DOHH2 (cell line): ENCODE data around the gene SRPK2.

Experiments used
- H3F3A ChIP-seq: fragments of 200-600 bp; sonication (generic), shearing (Covaris generic); 2 replicates; pipeline ENCODE4 v1.6.0; 2016; ENCODE audit warnings: antibody characterized with exemption, mild to moderate bottlenecking; ENCODE audit not compliant: control insufficient read depth, insufficient read depth
- H3K27ac ChIP-seq: fragments of 200-600 bp; sonication (generic); 2 replicates; pipeline ENCODE4 v1.5.1; 2014; ENCODE audit warnings: low read depth, mild to moderate bottlenecking, low read length, moderate library complexity
- H3K27me3 ChIP-seq: fragments of 200-600 bp; sonication (generic); 2 replicates; pipeline ENCODE4 v1.6.1; 2014; ENCODE audit warnings: mild to moderate bottlenecking, low read length, mixed read lengths; ENCODE audit not compliant: control insufficient read depth
- H3K36me3 ChIP-seq: fragments of 200-600 bp; sonication (generic); 2 replicates; pipeline ENCODE4 v1.6.1; 2014; ENCODE audit warnings: mild to moderate bottlenecking, low read length, moderate library complexity, mixed read lengths; ENCODE audit not compliant: control insufficient read depth
- H3K4me1 ChIP-seq: fragments of 200-600 bp; sonication (generic); 2 replicates; pipeline ENCODE4 v1.6.1; 2014; ENCODE audit warnings: mild to moderate bottlenecking, low read length, mixed read lengths; ENCODE audit not compliant: control insufficient read depth
- H3K4me2 ChIP-seq: fragments of 200-600 bp; sonication (generic); 2 replicates; pipeline ENCODE4 v1.6.0; 2014; ENCODE audit warnings: mild to moderate bottlenecking, low read length, moderate library complexity
- H3K4me3 ChIP-seq: fragments of 200-600 bp; sonication (generic); 2 replicates; pipeline ENCODE4 v1.5.1; 2014; ENCODE audit warnings: mild to moderate bottlenecking, low read length, mixed read lengths
- H3K79me2 ChIP-seq: fragments of 200-600 bp; sonication (generic); 2 replicates; pipeline ENCODE4 v1.6.1; 2014; ENCODE audit warnings: mild to moderate bottlenecking, low read length, mixed read lengths; ENCODE audit not compliant: control insufficient read depth
- H3K9me2 ChIP-seq: fragments of 200-600 bp; sonication (generic); replicated peaks from 2 replicates; pipeline ENCODE4 v1.6.1; 2014; ENCODE audit warnings: mild to moderate bottlenecking, low read length, mixed read lengths; ENCODE audit not compliant: control insufficient read depth
- H3K9me3 ChIP-seq: fragments of 200-600 bp; sonication (generic); 2 replicates; pipeline ENCODE4 v1.6.1; 2014; ENCODE audit warnings: antibody characterized with exemption, low read length, mixed read lengths; ENCODE audit not compliant: control insufficient read depth, insufficient read depth
- H4K20me1 ChIP-seq: fragments of 200-600 bp; sonication (generic); 2 replicates; pipeline ENCODE4 v1.6.0; 2014; ENCODE audit warnings: low read depth, mild to moderate bottlenecking, antibody characterized with exemption, low read length, moderate library complexity; ENCODE audit not compliant: control insufficient read depth, insufficient read depth
- EZH2phosphoT487 ChIP-seq: fragments of 200-600 bp; sonication (generic); IDR thresholded peaks from 2 replicates; pipeline ENCODE4 v1.6.1; 2017; ENCODE audit warnings: borderline replicate concordance, mild to moderate bottlenecking, antibody characterized with exemption, low read length, moderate library complexity, mixed read lengths
- TF ChIP-seq, protein P1 (sequence below): fragments of 200-600 bp; sonication (generic); IDR thresholded peaks from one replicate; pipeline ENCODE4 v1.5.1; 2014; ENCODE audit warnings: antibody characterized with exemption, mild to moderate bottlenecking, low read depth, low read length; ENCODE audit not compliant: poor library complexity, severe bottlenecking

SRPK2 gene

DNA sequence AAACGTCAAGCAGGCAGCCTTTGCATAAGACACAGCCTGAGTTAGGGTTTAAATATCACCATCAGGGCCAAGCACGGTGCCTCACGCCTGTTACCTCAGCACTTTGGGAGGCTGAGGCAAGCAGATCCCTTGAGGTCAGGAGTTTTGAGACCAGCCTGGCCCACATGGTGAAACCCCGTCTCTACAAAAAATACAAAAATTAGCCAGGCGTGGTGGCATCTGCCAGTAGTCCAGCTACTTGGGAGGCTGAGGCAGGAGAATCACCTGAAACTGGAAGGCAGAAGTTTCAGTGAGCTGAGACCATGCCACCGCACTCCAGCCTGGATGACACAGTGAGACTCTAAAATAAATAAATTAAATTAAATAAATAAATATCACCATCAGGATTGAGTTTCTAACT lies 33.0 kb downstream of the SRPK2 start:
- TF ChIP-seq, protein P1, sequence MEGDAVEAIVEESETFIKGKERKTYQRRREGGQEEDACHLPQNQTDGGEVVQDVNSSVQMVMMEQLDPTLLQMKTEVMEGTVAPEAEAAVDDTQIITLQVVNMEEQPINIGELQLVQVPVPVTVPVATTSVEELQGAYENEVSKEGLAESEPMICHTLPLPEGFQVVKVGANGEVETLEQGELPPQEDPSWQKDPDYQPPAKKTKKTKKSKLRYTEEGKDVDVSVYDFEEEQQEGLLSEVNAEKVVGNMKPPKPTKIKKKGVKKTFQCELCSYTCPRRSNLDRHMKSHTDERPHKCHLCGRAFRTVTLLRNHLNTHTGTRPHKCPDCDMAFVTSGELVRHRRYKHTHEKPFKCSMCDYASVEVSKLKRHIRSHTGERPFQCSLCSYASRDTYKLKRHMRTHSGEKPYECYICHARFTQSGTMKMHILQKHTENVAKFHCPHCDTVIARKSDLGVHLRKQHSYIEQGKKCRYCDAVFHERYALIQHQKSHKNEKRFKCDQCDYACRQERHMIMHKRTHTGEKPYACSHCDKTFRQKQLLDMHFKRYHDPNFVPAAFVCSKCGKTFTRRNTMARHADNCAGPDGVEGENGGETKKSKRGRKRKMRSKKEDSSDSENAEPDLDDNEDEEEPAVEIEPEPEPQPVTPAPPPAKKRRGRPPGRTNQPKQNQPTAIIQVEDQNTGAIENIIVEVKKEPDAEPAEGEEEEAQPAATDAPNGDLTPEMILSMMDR, result no peak
- TF ChIP-seq EZH2phosphoT487, result no peak
- H3K4me1 ChIP-seq, result peaks cover 56% of the 10 kb centered on the region
- H3K36me3 ChIP-seq, result no peaks in the 10 kb centered on the region
- no peaks in the 10 kb centered on the region for H3F3A ChIP-seq
- no peaks in the 10 kb centered on the region for H3K27me3 ChIP-seq
- H3K27ac ChIP-seq, result no peak overlapping the region
- no peaks in the 10 kb centered on the region for H3K9me3 ChIP-seq
- H3K4me3 ChIP-seq, result no peak overlapping the region
- H3K4me2 ChIP-seq, result no peak overlapping the region
- peaks cover 19% of the 10 kb centered on the region; the same call in 1 of the 2 replicates for H4K20me1 ChIP-seq
- no peaks in the 10 kb centered on the region for H3K9me2 ChIP-seq
- H3K79me2 ChIP-seq, result peaks cover 33% of the 10 kb centered on the region

DNA sequence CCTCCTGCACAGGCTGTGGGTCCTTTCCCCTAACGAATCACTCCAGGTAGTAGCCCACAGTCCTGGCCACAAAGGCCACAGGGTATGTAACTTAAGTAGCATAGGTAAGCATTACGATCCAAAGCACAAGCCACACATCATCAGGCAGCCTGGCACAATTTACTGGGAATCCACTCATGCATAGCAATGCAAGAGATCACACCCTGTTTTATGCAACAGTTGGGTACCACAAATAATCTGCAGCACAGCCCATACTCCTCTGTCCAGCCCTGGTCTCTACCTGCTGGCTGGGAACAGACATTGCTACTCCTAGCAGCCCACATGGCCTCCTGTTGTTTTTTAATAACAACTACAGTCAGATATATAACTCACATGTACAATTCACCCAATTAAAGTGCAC lies 34.3 kb downstream of the SRPK2 start:
- TF ChIP-seq, protein P1, result no peak
- TF ChIP-seq EZH2phosphoT487, result no peak
- Histone ChIP-seq H3K36me3 (no peaks in the 10 kb centered on the region), H3K9me3 (no peaks in the 10 kb centered on the region), H3K27me3 (no peaks in the 10 kb centered on the region), H3K9me2 (no peaks in the 10 kb centered on the region), H3K27ac (no peak overlapping the region), H3K4me3 (no peak overlapping the region), H3K4me2 (peak overlapping the region; percentile 37), H3K79me2 (peaks cover 40% of the 10 kb centered on the region), H3K4me1 (peaks cover 56% of the 10 kb centered on the region), H3F3A (no peaks in the 10 kb centered on the region), H4K20me1 (peaks cover 19% of the 10 kb centered on the region; the same call in 1 of the 2 replicates)

DNA sequence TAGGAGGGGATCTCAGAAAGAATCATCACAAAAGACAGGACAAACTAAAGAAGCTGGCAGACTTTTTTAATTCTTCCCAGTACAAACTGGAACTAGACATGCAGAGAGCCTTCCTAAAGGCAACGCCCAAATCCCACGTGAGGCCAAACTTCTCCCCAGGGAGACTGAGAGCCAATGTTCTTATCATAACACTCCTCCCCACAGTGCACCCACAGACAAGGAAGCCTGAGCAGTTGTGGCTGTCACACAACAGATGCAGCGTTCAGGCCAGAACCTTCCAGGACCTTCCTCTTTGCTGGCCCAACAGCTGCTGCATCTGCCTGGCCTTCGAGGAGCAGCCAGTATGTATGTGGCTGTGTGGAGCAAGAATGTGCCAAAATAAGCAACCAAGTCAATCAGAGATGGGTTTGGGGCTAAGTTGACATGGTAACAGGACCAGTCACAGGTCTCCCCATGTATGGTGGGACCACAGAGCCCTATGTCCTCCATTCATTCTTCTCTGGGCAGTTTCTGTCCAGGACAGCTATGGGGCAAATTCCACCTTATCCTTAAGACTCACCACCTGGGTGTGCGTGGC lies 34.9 kb downstream of the SRPK2 start:
- Histone ChIP-seq H3K4me3 (peak overlapping the region; percentile 9; the same call in 1 of the 2 replicates), H3K79me2 (peaks cover 40% of the 10 kb centered on the region), H4K20me1 (peaks cover 19% of the 10 kb centered on the region; the same call in 1 of the 2 replicates), H3K27me3 (no peaks in the 10 kb centered on the region), H3K4me1 (peaks cover 56% of the 10 kb centered on the region), H3K4me2 (peak overlapping the region; percentile 37), H3F3A (no peaks in the 10 kb centered on the region), H3K9me3 (no peaks in the 10 kb centered on the region), H3K36me3 (no peaks in the 10 kb centered on the region), H3K9me2 (no peaks in the 10 kb centered on the region), H3K27ac (no peak overlapping the region)
- TF ChIP-seq EZH2phosphoT487, result no peak
- TF ChIP-seq, protein P1, result no peak
